C4-2B (cell line): ENCODE data around the gene ADAM12.

Experiments used
- CTCF ChIP-seq: fragments of 450-650 bp; conservative IDR thresholded peaks from 2 replicates; pipeline ENCODE4 v1.5.1; 2017; ENCODE audit warnings: mild to moderate bottlenecking
- ZFX ChIP-seq: fragments of 450-650 bp; IDR thresholded peaks from 2 replicates; pipeline ENCODE4 v1.6.1; 2017

GRCh38 chr10:126372396-126372795, 15.9 kb downstream of the ADAM12 start:
- TF ChIP-seq CTCF, result no peak
- no peak for TF ChIP-seq ZFX
